ENCODE results near the gene OXSR1.

The OXSR1 gene

GRCh38 chr3:38169027-38169317 lies 3.6 kb downstream of the OXSR1 start:
- no peak for DNase-seq

- DNase-seq = no peak
Measured at GRCh38 chr3:38170722-38171121, 5.4 kb downstream of the OXSR1 start.

GRCh38 chr3:38171622-38172021 lies 6.3 kb downstream of the OXSR1 start:
- DNase-seq = no peak

- no peak for DNase-seq
Measured at GRCh38 chr3:38173834-38174418, 8.6 kb downstream of the OXSR1 start.

GRCh38 chr3:38177181-38177580 lies 11.8 kb downstream of the OXSR1 start:
- DNase-seq = no peak

GRCh38 chr3:38186781-38187180 lies 21.4 kb downstream of the OXSR1 start:
- no peak for DNase-seq

GRCh38 chr3:38190481-38190881 lies 25.1 kb downstream of the OXSR1 start:
- no peak for DNase-seq

- DNase-seq = peak; percentile 42 to 46
Measured at GRCh38 chr3:38202931-38203330, 37.6 kb downstream of the OXSR1 start.

GRCh38 chr3:38203690-38204089 lies 38.4 kb downstream of the OXSR1 start:
- no peak for DNase-seq

- DNase-seq = no peak
Measured at GRCh38 chr3:38204599-38205471, 39.5 kb downstream of the OXSR1 start.

- DNase-seq = no peak
Measured at GRCh38 chr3:38205472-38205805, 40.1 kb downstream of the OXSR1 start.

GRCh38 chr3:38207254-38208003 lies 42.1 kb downstream of the OXSR1 start:
- DNase-seq = no peak

- DNase-seq = no peak
Measured at GRCh38 chr3:38210141-38210757, 44.9 kb downstream of the OXSR1 start.

GRCh38 chr3:38212141-38212540 lies 46.8 kb downstream of the OXSR1 start:
- no peak for DNase-seq

GRCh38 chr3:38214560-38214959 lies 49.2 kb downstream of the OXSR1 start:
- no peak for DNase-seq

- DNase-seq = no peak
Measured at GRCh38 chr3:38219609-38220197, 54.4 kb downstream of the OXSR1 start.

- no peak for DNase-seq
Measured at GRCh38 chr3:38221005-38221404, 55.7 kb downstream of the OXSR1 start.

- DNase-seq = no peak
Measured at GRCh38 chr3:38222032-38222634, 56.8 kb downstream of the OXSR1 start.

- DNase-seq = no peak
Measured at GRCh38 chr3:38224357-38224756, 59.0 kb downstream of the OXSR1 start.

GRCh38 chr3:38226273-38226672 lies 60.9 kb downstream of the OXSR1 start:
- no peak for DNase-seq

- no peak for DNase-seq
Measured at GRCh38 chr3:38227989-38228388, 62.7 kb downstream of the OXSR1 start.

GRCh38 chr3:38229036-38229435 lies 63.7 kb downstream of the OXSR1 start:
- no peak for DNase-seq

GRCh38 chr3:38232701-38233100 lies 67.4 kb downstream of the OXSR1 start:
- no peak for DNase-seq

Measured in Kasumi-1 (cell line).